NCI-H1048 (cell line): ENCODE results near the gene IGSF3.

Experiments used
- DNase-seq: peaks from one replicate; lab custom pipeline; 2025; lab: John Stamatoyannopoulos, UW

IGSF3 gene

GRCh38 chr1:116557323-116557878 lies 110.1 kb downstream of the IGSF3 start:
- DNase-seq, result no peak

GRCh38 chr1:116556289-116557006 lies 111.1 kb downstream of the IGSF3 start:
- no peak for DNase-seq

GRCh38 chr1:116554924-116555323 lies 112.6 kb downstream of the IGSF3 start:
- DNase-seq, result no peak

DNA sequence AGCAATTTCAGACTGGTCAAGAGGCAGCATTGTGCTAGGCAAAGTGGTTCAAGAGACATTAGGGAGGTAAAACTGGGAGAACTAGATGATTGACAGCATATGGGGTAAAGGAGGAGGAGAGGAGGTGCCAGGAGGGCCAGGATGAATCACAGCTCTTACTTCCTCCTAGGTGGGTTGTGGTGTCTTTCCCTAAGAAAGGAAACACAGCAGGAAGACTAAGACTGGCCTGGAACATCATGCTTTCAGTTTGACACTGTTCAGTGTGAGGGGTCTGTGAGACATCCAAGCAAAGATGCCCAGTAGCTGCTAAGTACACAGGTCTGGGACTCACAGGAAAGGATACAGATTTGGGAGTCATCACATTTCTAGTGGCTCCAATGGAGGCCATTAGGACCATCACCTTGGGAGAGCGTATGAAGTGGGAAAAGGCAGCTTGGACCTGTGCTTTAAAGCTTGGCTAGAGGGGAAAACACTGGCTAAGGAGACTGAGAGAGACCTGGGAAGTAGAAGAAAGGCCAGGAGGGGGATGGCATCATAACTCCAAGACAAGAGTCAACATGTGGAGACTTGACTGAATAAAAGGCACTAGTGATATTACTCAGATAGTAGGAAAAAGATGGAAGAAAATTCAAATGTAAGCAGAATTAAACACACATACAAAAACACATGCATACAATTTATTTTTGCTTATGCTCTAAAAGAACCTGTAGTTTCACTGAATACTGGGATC lies 114.0 kb downstream of the IGSF3 start:
- DNase-seq, result no peak

DNA sequence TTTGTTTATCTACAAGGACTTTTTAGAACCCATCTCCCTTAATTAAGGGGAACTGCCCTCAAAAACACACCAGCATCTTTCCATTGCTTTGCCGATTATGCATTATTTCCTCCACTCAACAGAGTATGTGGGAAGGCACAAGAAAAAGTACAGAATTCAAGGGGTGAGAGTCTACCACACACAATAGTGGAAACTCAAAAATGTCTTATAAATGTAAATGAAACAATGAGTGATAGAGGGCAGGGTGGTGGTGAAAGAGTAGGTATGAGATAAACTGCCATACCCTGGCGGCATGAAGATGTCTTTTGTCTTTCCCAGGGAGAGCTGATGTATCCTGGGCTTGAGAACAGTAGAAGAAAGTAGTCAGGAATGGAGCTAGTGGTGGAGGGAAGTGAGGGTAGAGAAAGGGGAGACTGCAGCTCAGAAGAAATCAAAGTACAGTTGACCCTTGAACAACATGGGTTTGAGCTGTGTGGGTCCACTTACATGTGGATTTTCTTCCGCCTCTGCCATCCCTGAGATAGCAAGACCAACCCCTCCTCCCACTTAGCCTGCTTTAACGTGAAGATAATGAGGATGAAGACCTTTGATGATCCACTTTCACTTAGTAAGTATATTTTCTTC lies 121.1 kb downstream of the IGSF3 start:
- DNase-seq, result no peak

GRCh38 chr1:116545359-116545705 lies 122.2 kb downstream of the IGSF3 start:
- no peak for DNase-seq

GRCh38 chr1:116544588-116545358 lies 122.8 kb downstream of the IGSF3 start:
- DNase-seq, result no peak

DNA sequence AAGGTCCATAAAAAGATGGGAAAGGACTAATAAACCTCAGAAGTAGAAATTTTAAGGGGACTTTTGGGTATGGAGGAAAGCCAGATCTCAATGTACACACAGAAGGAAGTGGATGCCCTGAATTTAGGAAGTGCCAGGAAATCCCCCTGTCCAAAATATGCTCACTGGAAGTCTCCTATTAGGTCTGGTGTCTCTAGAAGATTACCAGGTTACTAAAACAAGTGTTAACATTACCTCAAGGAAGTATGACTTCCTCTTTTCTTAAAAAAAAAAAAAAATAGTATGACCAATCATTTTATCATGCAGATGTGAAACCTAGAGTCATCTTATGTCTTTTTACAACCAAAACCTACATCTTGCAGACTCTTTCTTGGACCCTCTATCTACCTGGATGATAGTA lies 127.4 kb downstream of the IGSF3 start:
- DNase-seq, result no peak

GRCh38 chr1:116538544-116538943 lies 129.0 kb downstream of the IGSF3 start:
- no peak for DNase-seq

- DNase-seq, result no peak
Measured at GRCh38 chr1:116537898-116538297, 129.6 kb downstream of the IGSF3 start.

DNA sequence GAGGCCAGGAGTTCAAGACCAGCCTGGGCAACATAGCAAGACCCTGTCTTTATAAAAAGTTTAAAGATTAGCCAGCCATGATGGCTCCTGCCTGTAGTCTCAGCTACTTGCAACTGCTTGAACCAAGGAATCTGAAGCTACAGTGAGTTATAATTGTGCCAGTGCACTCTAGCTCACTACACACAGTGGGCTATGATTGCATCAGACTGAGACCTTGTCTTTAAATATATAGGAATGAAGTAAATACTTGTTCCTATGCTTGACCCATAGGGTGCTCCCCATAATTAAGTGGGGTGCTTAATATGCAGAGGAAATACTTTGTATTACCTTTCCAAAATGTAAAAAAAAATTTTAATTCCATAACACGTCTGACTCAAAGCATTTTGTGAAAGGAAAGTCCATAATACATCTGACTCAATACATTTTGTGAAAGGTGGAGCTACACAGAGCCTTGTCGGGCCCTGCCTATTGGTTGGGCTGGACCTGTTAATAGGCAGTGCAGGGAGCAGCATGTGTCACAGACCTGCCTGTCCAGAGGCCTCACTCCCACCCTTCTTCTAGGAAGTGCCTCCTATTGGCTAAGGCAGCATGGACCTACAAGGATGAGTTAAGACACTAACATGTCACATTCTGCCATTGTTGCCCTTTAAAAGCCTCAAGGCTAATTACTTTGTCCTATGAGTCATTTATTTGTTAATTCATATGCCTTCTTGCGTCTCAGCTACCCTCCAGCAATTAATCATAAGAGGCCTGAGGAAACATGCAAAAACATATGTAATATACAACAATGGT lies 130.3 kb downstream of the IGSF3 start:
- DNase-seq, result no peak

GRCh38 chr1:116534014-116534739 lies 133.4 kb downstream of the IGSF3 start:
- no peak for DNase-seq

DNA sequence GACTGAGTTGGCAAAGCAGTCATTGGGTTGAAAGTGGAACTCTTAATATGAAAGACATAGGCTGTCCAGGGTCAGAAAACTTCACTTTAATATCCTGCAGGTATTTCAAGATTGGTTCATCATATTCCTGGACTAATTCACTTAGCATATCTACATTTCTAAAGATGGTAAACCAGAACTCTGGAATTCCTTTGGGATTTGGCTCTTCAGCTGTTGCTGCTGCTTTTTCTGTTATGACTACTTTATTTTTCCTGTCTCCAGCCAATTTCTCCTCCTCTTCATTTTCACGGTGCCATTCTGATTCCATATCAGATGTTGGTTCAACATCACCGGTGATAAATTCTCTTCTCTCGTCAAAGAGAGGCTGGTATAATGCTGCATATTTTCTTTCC lies 134.1 kb downstream of the IGSF3 start:
- no peak for DNase-seq

GRCh38 chr1:116532671-116533428 lies 134.7 kb downstream of the IGSF3 start:
- no peak for DNase-seq

- DNase-seq, result no peak
Measured at GRCh38 chr1:116531917-116532316, 135.6 kb downstream of the IGSF3 start.

DNA sequence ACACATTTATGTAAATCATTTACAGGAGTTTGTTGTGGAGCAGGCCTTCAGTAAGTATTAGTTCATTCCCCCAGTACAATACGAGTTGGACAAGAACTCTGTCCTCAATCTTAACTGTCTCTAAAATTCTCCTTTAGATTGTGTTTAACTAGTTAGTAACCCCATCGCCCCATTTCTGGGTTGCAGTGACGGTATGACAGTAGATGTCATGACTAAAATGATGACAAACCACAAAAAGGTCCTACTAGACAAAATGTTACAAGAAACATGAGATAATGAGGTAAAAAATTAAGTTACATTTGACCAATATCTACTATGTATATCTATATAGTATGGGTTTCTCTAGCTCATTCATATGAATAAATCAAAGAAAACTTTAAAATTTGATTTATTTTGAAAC lies 137.9 kb downstream of the IGSF3 start:
- no peak for DNase-seq

DNA sequence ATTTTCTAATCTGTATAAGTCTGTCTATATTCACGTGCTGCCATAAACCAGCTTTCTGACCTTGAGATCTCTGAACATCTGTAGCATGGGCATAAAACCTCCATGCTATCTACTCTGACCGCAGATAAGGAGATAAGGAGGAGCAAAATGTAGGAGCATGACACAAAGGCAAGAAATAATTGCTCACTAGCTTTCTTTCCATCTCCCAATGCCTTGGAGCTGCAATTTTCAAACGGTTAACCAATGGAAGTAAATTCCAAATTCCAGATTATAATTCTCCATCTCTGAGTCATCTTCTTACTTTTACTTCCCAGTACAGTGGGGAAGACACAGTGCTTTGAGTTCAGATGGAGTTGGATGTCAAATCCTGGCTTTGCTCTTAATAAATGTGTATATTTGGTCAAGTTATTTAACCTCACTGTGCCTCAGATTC lies 138.3 kb downstream of the IGSF3 start:
- DNase-seq, result no peak

DNA sequence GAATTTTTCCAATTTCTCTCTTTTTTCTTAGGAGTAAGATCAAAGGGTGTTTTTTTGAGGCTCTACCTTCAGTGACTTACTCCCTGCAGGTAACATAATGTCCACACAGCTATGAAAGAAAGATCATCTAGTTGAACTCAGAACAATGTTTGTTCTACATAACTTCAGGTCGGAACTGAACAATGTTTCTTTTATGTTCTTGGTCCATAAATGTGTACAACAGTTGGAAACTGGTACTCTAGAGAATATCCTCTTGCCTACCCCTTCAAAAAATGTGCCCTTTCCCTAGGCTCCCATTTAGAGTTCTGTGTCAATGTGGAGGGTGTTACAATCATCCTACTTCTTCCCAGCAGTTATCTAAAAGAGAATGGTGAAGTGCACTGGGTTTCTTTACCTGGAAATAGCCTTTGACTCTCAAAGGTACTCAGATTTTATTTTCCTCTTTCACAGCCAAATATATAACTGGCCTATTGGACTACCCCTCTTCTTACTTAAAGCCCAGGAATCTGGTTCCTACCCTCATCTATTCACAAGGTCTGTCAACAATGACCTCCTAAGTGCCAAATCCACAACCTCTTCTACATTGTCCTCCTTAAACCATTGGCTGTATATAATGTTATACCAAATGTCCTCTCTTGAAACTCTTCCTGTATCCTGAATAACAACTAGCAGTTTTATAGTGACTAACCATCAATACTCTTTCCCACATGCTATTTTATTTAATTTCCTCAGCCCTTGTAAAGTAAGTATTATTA lies 139.0 kb downstream of the IGSF3 start:
- no peak for DNase-seq

DNA sequence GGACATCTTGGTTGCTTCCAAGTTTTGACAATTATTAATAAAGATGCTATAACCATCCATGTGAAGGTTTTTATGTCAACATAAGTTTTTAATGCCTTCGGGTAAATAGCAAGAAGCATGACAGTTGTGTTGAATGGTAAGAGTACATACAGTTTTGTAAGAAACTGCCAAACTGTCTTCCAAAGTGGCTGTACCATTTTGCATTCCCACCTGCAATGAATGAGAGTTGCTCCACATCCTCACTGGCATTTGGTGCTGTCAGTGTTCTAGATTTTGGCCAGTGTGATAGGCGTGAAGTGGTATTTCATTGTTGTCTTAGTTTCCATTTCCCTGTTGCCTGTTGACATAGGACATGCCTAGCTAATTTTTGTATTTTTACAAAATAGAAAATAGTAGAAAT lies 142.1 kb downstream of the IGSF3 start:
- DNase-seq, result no peak
